ENCODE data around the gene YEATS2.

DNA sequence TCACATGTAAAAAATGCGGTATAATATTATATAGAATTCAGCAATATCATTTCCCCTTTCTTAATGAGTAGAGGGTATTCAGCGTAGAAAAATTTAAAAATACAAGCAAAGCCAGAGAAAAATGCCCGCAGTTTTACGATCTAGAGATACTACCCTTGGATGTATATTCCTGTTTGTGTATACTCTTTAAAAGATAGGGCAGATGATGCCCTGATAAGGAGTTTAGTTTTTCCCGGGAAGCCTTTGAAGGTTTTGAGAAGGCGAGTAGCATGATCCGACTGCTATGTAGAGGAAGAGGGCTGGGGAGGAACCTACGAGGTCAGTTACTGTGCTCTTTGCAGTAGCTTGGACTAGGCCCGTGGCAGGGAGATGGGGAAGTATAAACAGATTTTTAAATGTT, 1.2 kb downstream of the YEATS2 start:
- TF ChIP-seq, protein P1, sequence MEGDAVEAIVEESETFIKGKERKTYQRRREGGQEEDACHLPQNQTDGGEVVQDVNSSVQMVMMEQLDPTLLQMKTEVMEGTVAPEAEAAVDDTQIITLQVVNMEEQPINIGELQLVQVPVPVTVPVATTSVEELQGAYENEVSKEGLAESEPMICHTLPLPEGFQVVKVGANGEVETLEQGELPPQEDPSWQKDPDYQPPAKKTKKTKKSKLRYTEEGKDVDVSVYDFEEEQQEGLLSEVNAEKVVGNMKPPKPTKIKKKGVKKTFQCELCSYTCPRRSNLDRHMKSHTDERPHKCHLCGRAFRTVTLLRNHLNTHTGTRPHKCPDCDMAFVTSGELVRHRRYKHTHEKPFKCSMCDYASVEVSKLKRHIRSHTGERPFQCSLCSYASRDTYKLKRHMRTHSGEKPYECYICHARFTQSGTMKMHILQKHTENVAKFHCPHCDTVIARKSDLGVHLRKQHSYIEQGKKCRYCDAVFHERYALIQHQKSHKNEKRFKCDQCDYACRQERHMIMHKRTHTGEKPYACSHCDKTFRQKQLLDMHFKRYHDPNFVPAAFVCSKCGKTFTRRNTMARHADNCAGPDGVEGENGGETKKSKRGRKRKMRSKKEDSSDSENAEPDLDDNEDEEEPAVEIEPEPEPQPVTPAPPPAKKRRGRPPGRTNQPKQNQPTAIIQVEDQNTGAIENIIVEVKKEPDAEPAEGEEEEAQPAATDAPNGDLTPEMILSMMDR (conservative IDR thresholded peaks at IDR 0.05; ENCODE audit: low read depth, low read length) = no peak
- TF ChIP-seq POLR2A (IDR thresholded peaks at IDR 0.05; ENCODE audit: low read depth, low read length) = no peak
- TF ChIP-seq MXI1 (IDR thresholded peaks at IDR 0.05; ENCODE audit: borderline replicate concordance, low read depth, low read length) = no peak
- TF ChIP-seq RAD21 (IDR thresholded peaks at IDR 0.05; ENCODE audit: low read length) = no peak
- no peak for TF ChIP-seq FOS (IDR thresholded peaks at IDR 0.05; ENCODE audit: low read depth, low read length)
- no peak for TF ChIP-seq BHLHE40 (IDR thresholded peaks at IDR 0.05; ENCODE audit: low read depth, low read length)

All from IMR-90 (cell line).